Sciatic nerve (tissue), 2 donors: ENCODE data around the gene ZFAND2A. TPM values are rescaled to one million over a fixed set of nuclear protein-coding genes. Genes with fewer than 3 reads are reported as not detected.
A peak's percentile ranks its signal among the peaks of the same experiment; 100 is the strongest.
"Not testable (repeated sequence)": the region's sequence is repeated elsewhere in the genome, so short reads cannot be mapped to it uniquely, and the experiment has no call there.

Experiments used
- ATAC-seq: fragments of 200-7000 bp; cut with Tn5 transposase; one replicate; pipeline ENCODE4 v1.9.1; 2020; ENCODE audit warnings: mild to moderate bottlenecking, moderate library complexity
- DNase-seq: peaks from one replicate; pipeline ENCODE4 v3.0.0-alpha.2; 2020; ENCODE audit warnings: low spot score
- intact Hi-C: fragments of 100-400 bp; cut with DNase I; formaldehyde crosslinking; loops from one replicate; pipeline ENCODE4 v1.14.2; 2022
- total RNA-seq: library from RNA; stranded (reverse); fragmentation: NEBNext Ultra II Directional; extraction: Animal tissue kit (Norgen Biotek cat#: 25700); gene quantifications from one replicate; pipeline ENCODE4 v1.2.1, GENCODE V29; 2021
- donor health status: DM: no; HTN: no; CAD: no.
- donor health status: DM: no; HTN: no; CAD: no.

Gene ZFAND2A
- total RNA-seq, 1 donor from 2014 or later: 24.7 TPM

GRCh38 chr7:1176891-1177373 is 16.9 kb upstream of the ZFAND2A start:
- DNase-seq (peak; percentile 79), ATAC-seq (peak; percentile 54)
- intact Hi-C loops: no loop called here

- ATAC-seq: peak; percentile 85
- DNase-seq: peak; percentile 91
- intact Hi-C loops: no loop called here
These were observed 16.2 kb upstream of the ZFAND2A start for GRCh38 chr7:1175967-1176851.

- ATAC-seq (no peak), DNase-seq (no peak)
- intact Hi-C loops: no loop called here
These were observed 15.6 kb upstream of the ZFAND2A start for GRCh38 chr7:1175597-1175966.

GRCh38 chr7:1174881-1175596 is 15.0 kb upstream of the ZFAND2A start:
- peak; percentile 19 for ATAC-seq
- intact Hi-C loops: no loop called here

GRCh38 chr7:1174002-1174401 is 14.0 kb upstream of the ZFAND2A start:
- intact Hi-C loops: no loop called here

More at GRCh38 chr7:1174881-1175596, 15.0 kb upstream of the ZFAND2A start:
- no peak for DNase-seq

GRCh38 chr7:1172666-1173523 is 12.9 kb upstream of the ZFAND2A start:
- no peak for ATAC-seq
- intact Hi-C loops: no loop called here
- DNase-seq: no peak

More at GRCh38 chr7:1174002-1174401, 14.0 kb upstream of the ZFAND2A start:
- DNase-seq (no peak), ATAC-seq (no peak)

- DNase-seq, intact Hi-C loops, ATAC-seq: not testable (repeated sequence)
These were observed 11.5 kb upstream of the ZFAND2A start for GRCh38 chr7:1171516-1171915.

GRCh38 chr7:1170741-1171501 is 10.9 kb upstream of the ZFAND2A start:
- DNase-seq: no peak
- ATAC-seq: no peak
- intact Hi-C loops: no loop called here

GRCh38 chr7:1169409-1170368 is 9.7 kb upstream of the ZFAND2A start:
- peak; percentile 91 for DNase-seq
- ATAC-seq: peak; percentile 94
- intact Hi-C loops: no loop called here

- intact Hi-C loops: no loop called here
- no peak for DNase-seq
- no peak for ATAC-seq
These were observed 8.4 kb upstream of the ZFAND2A start for GRCh38 chr7:1168422-1168821.

GRCh38 chr7:1164436-1164835 is 4.4 kb upstream of the ZFAND2A start:
- DNase-seq (no peak), ATAC-seq (no peak)
- intact Hi-C loops: no loop called here

- DNase-seq (no peak), ATAC-seq (no peak)
- intact Hi-C loops: no loop called here
These were observed 3.1 kb upstream of the ZFAND2A start for GRCh38 chr7:1163121-1163520.

GRCh38 chr7:1160670-1161021 is 650 bp upstream of the ZFAND2A start:
- DNase-seq (no peak), ATAC-seq (peak; percentile 15)
- intact Hi-C loops: no loop called here

GRCh38 chr7:1159231-1159630 is 765 bp downstream of the ZFAND2A start:
- DNase-seq, ATAC-seq, intact Hi-C loops: not testable (repeated sequence)

GRCh38 chr7:1158203-1159126 is 1.5 kb downstream of the ZFAND2A start:
- ATAC-seq (no peak), DNase-seq (no peak)
- intact Hi-C loops: no loop called here

GRCh38 chr7:1156782-1157535 is 3.0 kb downstream of the ZFAND2A start:
- ATAC-seq: no peak
- intact Hi-C loops: no loop called here

More at GRCh38 chr7:1156782-1157535, 3.0 kb downstream of the ZFAND2A start:
- DNase-seq: no peak
